Spinal cord (tissue), 10 donors: ENCODE data around the gene SDC3. TPM values are rescaled to one million over a fixed set of nuclear protein-coding genes. Genes with fewer than 3 reads are reported as not detected.

Experiments
- DNase-seq, 6 donors: peaks; one replicate each; pipeline versions ENCODE4 v3.0.0 to v3.0.0-alpha.2; 2013 to 2015; ENCODE audit warnings: low spot score in 6 of 6, low read depth in 4 of 6
- H3K27ac ChIP-seq: one replicate; pipeline ENCODE4 v1.5.1; 2013; ENCODE audit warnings: low read depth, low read length, control low read depth
- H3K27me3 ChIP-seq: one replicate; pipeline ENCODE4 v1.6.1; 2013; ENCODE audit warnings: low read length; ENCODE audit not compliant: control insufficient read depth, insufficient read depth
- H3K36me3 ChIP-seq: one replicate; pipeline ENCODE4 v1.6.1; 2013; ENCODE audit warnings: low read length; ENCODE audit not compliant: control insufficient read depth, insufficient read depth
- H3K4me1 ChIP-seq: one replicate; pipeline ENCODE4 v1.6.1; 2013; ENCODE audit warnings: low read length; ENCODE audit not compliant: control insufficient read depth, insufficient read depth
- H3K4me3 ChIP-seq: one replicate; pipeline ENCODE4 v1.5.1; 2013; ENCODE audit warnings: low read depth, low read length, control low read depth
- H3K9me3 ChIP-seq: one replicate; pipeline ENCODE4 v1.6.1; 2013; ENCODE audit warnings: low read length; ENCODE audit not compliant: control insufficient read depth, insufficient read depth
- WGBS: methylation state at CpG from one replicate; pipeline ENCODE4 v1.1.5; 2013; ENCODE audit warnings: missing lambda C conversion rate; ENCODE audit not compliant: insufficient coverage; 5-methylcytosine and 5-hydroxymethylcytosine counted together
- polyA plus RNA-seq, 2 donors: library from polyadenylated mRNA; unstranded; fragments of 120-200 nt; gene quantifications; one replicate each; pipeline ENCODE4 v1.2.1, GENCODE V29; 2013; ENCODE audit not compliant: insufficient read length in 2 of 2
- small RNA-seq: library from RNA; depleted of rRNA; stranded (forward); fragments of <200 nt; gene quantifications from one replicate; pipeline ENCODE3, GENCODE V24; 2014; ENCODE audit warnings: low replicate concordance
- total RNA-seq, 2 donors: library from RNA; depleted of rRNA in 1 of 2; stranded (reverse); fragments of 120-200 nt in 1 of 2; fragments of >200 nt in 1 of 2; gene quantifications; one replicate each; pipeline versions ENCODE4 v1.2.3 to v1.2.4, GENCODE V29; 2013 to 2014
- donor health status: healthy.

Gene SDC3
- total and polyA plus RNA-seq, 4 donors: 99.3 to 465 (median 261) TPM

DNA sequence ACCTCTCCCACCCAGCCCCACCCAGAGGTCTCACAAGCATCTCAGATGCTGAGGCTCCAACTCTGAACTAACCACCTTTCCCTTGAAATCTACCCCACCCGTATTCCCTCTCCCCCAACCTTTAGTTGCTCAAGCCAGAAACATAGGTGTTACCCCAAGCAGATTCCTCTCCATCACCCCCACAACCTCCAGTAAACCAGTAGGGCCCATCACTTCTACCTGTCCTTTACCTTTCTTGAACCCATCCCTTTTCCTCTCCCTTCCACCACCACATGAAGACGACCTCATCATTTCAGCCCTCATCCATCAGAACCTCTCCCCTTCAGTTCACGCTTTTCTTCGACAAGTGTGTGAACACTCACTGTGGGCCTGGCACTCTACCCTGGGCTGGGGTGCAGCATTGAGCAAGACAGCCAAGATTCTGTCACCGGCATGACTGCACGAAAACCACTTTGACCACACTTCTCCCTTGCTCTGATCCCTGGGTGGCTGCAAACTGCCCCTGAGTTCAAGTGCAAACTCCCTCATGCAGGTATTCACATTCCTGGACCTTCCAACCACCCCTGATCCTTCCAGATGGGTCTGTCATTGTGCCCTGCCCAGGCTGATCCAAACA lies 85.5 kb downstream of the SDC3 start:
- Histone ChIP-seq H3K36me3 (no peaks in the 10 kb centered on the region), H3K4me3 (no peak overlapping the region), H3K27ac (peak overlapping the region; percentile 100), H3K27me3 (no peaks in the 10 kb centered on the region), H3K4me1 (peaks cover 70% of the 10 kb centered on the region), H3K9me3 (no peaks in the 10 kb centered on the region)
- WGBS: 49% methylated on average over 6 of the region's 6 CpGs
- DNase-seq: peak in 1 of 6 donors; percentile 63

DNA sequence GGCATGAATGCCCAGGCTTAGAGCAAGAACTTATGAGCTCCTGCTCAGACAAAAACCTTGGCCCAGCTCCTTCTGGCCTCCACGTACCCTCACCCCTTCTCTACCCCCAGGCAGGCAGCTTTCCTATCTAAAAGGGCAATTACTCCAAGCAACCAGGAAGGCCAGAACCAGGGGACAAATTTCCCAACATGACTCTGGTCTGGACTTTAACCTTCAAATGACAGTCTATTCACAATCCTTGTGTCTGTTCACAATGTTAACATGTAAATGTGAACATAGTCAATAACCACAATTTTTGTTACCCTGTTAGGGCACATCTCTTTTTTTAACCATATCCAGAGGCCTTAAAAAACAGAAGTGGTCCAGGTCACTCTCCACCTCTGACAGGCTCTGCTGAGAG lies 86.6 kb downstream of the SDC3 start:
- WGBS: 43% methylated on average over 1 of the region's 1 CpG
- H3K4me3 ChIP-seq: no peak overlapping the region
- H3K4me1 ChIP-seq: peaks cover 79% of the 10 kb centered on the region
- peak in 1 of 6 donors; percentile 51 for DNase-seq
- H3K27me3 ChIP-seq: no peaks in the 10 kb centered on the region
- peak overlapping the region; percentile 8 for H3K27ac ChIP-seq
- no peaks in the 10 kb centered on the region for H3K9me3 ChIP-seq
- H3K36me3 ChIP-seq: no peaks in the 10 kb centered on the region

DNA sequence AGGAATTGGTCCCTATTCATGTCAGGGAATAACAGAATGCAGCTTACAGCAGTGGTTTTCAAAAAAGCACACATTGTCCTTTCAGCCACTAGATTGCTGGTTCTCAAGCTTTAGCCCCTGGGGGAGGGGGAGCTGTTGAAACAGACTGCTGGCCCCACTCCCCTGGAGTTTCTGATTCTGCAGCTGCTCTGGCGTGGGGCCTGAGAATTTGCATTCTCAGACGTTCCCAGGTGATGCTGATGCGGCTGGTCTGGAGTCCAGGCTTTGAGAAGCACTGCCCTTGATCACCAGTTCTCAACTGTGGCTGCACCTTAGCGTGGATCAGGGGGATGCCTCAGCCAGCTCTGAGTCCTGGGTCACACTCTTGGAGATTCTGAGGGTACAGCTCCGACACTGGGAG lies 88.3 kb downstream of the SDC3 start:
- peaks cover 94% of the 10 kb centered on the region for H3K4me1 ChIP-seq
- H3K27ac ChIP-seq: peak overlapping the region; percentile 65
- H3K4me3 ChIP-seq: no peak overlapping the region
- peak in 2 of 6 donors; percentile 41 to 55 for DNase-seq
- H3K27me3 ChIP-seq: no peaks in the 10 kb centered on the region
- H3K36me3 ChIP-seq: no peaks in the 10 kb centered on the region
- WGBS: 35% methylated on average over 5 of the region's 5 CpGs
- H3K9me3 ChIP-seq: no peaks in the 10 kb centered on the region

Small RNAs within 50 kb of the gene (small RNA-seq; reads per million reads assigned to genes)
- gene RN7SKP91 (0.12 reads per million), gene RN7SL371P (not detected)

Other genes with a start within 250 kb of the SDC3 start
- gene MATN1, start 185.2 kb downstream of the SDC3 start, total RNA-seq: under 1 TPM; 0.50 to 0.79 TPM
- gene MATN1, start 185.2 kb downstream of the SDC3 start, polyA plus RNA-seq: 1 to 10 TPM in 1 of 2 donors, under 1 TPM in 1; 0.97 to 1.4 TPM
- 10 to 100 TPM; 13.8 to 39.3 TPM for gene LAPTM5, start 151.0 kb downstream of the SDC3 start, total RNA-seq
- 10 to 100 TPM; 39.9 to 55.0 TPM for gene LAPTM5, start 151.0 kb downstream of the SDC3 start, polyA plus RNA-seq
- 10 to 100 TPM; 65.1 to 96.0 TPM for gene PUM1, start 157.0 kb upstream of the SDC3 start, total RNA-seq
- 10 to 100 TPM; 70.2 to 86.0 TPM for gene PUM1, start 157.0 kb upstream of the SDC3 start, polyA plus RNA-seq